ENCODE measurements around the gene COX7C.
"Not testable (repeated sequence)": the region's sequence is repeated elsewhere in the genome, so short reads cannot be mapped to it uniquely, and the experiment has no call there.

COX7C gene

GRCh38 chr5:86660771-86661170 lies 43.0 kb downstream of the COX7C start:
- not testable (repeated sequence) for FAIRE-seq; DNase-seq (ENCODE audit: extremely low spot score, insufficient read length, low read depth)

GRCh38 chr5:86664173-86664572 lies 46.4 kb downstream of the COX7C start:
- FAIRE-seq (no peak), DNase-seq (ENCODE audit: extremely low spot score, insufficient read length, low read depth) (no peak)

GRCh38 chr5:86665984-86666760 lies 48.4 kb downstream of the COX7C start:
- DNase-seq (ENCODE audit: extremely low spot score, insufficient read length, low read depth) (no peak), FAIRE-seq (no peak)

- DNase-seq (ENCODE audit: extremely low spot score, insufficient read length, low read depth) (no peak), FAIRE-seq (no peak)
Observed at GRCh38 chr5:86666981-86667380, 49.2 kb downstream of the COX7C start.
